Right renal cortex interstitium (tissue), 3 donors: Measurements from ENCODE around the gene RNF214. TPM values are rescaled to one million over a fixed set of nuclear protein-coding genes. Genes with fewer than 3 reads are reported as not detected.
"Not testable (repeated sequence)": the region's sequence is repeated elsewhere in the genome, so short reads cannot be mapped to it uniquely, and the experiment has no call there.

Source experiments
- DNase-seq, 3 donors: peaks; one replicate each; pipeline ENCODE4 v3.0.0-alpha.2; 2013; ENCODE audit warnings: low read depth in 3 of 3, low spot score in 2 of 3
- polyA plus RNA-seq, 3 donors: library from polyadenylated mRNA; unstranded; fragments of 120-200 nt; gene quantifications; one replicate each; pipeline ENCODE4 v1.2.1, GENCODE V29; 2013; ENCODE audit not compliant: insufficient read length in 3 of 3

The RNF214 gene
- polyA plus RNA-seq, 3 donors = 29.7 to 33.1 (median 31.7) TPM

DNA sequence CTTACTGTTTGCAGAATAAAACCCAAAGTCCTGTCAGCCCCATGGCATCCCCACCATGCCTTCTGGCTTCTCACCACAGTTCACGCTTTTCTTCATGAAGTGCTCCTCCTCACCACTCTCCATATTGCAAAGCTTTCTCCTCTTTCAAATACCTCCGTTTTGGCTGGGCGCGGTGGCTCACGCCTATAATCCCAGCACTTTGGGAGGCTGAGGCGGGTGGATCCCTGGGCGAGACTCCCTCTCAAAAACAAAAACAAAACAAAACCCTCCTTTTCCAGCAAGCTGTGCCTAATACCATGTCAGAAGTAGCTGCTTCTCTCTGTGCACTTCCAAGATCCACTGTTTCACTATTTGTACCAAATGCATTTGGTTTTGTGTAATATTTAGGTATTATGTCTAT lies 76.8 kb downstream of the RNF214 start:
- no peak for DNase-seq

GRCh38 chr11:117313091-117313490 lies 80.6 kb downstream of the RNF214 start:
- DNase-seq = no peak

DNA sequence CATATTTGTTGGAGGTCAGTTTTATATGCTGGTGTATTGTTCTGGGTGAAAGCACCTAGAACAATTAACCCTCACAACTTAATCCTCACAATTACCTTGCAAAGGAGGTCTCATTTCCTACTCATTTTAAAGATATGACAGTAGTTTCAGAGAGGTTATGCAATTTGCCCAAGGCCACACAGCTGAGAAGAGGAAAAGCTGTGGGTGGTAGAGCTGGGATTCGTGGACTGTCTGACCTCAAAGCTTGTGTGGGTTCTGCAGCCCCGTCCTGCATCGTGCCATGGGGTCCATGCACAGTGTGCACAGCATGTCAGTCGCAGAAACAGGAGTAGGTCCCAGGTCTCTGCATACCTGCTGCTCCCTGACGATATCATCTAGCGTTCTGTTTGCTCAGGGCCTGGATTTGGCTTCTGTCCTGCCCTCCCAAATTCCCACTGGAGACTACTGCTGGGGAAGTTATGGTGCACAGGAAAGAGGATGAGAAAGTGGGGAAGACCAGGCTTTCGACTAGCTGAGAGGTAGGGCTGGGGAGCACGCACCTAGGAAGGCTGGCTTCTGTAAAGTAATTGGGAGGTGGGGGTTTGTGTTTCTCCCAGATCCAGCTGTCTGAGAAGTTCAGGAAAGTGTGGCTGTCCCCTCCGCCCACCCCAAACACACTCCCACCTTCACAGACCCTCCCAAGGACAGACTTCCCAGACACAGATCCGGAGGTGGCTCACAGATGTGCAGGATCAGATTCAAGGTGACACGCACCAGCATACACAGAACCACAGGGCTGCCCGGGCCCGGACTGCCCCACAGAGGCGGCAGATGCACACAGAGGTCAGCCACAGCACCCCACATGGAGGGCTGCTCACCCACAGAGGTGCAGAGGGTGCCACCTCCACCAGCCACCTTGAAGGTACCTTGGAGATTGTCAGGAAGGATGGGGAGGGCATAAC lies 81.6 kb downstream of the RNF214 start:
- DNase-seq = no peak

DNA sequence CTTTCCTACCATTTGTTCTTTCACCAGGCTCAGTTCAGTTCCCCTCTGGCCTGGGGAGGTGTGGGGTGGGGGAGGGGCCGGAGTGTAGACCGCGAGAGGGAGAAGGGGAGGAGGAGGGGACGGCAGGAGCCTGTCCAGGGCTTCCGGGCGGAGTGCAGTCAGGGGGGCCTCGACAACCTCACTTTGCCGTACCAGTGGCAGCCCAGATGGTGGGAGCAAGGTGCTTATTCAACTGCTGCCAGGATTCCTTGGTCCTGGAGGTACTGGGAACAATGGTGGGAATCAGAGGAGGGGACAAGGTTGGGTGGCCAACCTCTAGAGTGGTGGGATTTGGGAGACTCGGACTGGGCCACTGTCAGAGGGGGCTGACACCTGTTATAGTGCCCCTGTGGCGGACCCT lies 82.4 kb downstream of the RNF214 start:
- DNase-seq = no peak

GRCh38 chr11:117315285-117316196 lies 83.1 kb downstream of the RNF214 start:
- no peak for DNase-seq

GRCh38 chr11:117316197-117316961 lies 83.9 kb downstream of the RNF214 start, which contains the start of gene BACE1:
BACE1 (minus strand) TSS chr11:117316256; CDS start chr11:117315795, 461 bp downstream.
- peak; percentile 67 to 74 (median 71) for DNase-seq

GRCh38 chr11:117318738-117319137 lies 86.3 kb downstream of the RNF214 start:
- no peak for DNase-seq

DNA sequence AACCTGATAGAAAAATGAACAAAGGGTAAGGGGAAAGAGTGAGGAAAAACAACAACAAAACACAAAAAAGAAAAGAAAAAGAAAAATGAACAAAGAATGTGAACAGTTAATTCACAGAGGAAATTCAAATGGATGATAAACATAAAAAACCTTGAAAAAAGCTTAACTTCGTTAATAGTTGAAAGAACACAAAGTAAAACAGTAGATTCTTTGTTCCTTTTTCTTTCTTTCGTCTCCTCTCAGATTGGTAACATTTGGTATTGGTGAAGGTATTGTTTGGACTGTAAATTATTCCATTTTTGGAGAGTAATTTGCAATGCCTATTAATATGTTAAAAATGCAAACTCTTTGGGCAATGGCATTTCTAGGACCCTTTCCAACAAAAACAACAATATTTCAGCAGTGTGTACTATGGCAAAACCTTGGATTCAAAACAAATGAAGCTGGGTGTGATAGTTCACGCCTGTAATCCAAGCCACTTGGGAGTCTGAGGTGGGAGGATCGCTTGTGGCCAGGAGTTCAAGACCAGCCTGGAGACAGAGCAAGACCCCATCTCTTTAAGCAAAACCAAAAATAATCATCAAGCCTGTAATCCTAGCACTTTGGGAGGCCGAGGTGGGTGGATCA lies 86.9 kb downstream of the RNF214 start:
- no peak for DNase-seq

DNA sequence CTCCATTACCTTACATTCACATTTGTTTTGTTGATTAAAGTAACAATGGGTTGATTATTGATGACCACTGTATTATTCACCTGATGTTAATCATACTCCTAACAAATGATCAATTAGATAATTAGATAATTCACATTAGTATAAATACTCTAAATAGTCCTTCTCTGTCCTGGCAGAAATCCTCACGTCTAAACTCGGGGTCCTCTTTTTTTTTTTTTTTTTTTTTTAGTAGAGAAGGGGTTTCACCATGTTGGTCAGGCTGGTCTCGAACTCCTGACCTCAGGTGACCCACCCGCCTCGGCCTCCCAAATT lies 94.7 kb downstream of the RNF214 start:
- not testable (repeated sequence) for DNase-seq

DNA sequence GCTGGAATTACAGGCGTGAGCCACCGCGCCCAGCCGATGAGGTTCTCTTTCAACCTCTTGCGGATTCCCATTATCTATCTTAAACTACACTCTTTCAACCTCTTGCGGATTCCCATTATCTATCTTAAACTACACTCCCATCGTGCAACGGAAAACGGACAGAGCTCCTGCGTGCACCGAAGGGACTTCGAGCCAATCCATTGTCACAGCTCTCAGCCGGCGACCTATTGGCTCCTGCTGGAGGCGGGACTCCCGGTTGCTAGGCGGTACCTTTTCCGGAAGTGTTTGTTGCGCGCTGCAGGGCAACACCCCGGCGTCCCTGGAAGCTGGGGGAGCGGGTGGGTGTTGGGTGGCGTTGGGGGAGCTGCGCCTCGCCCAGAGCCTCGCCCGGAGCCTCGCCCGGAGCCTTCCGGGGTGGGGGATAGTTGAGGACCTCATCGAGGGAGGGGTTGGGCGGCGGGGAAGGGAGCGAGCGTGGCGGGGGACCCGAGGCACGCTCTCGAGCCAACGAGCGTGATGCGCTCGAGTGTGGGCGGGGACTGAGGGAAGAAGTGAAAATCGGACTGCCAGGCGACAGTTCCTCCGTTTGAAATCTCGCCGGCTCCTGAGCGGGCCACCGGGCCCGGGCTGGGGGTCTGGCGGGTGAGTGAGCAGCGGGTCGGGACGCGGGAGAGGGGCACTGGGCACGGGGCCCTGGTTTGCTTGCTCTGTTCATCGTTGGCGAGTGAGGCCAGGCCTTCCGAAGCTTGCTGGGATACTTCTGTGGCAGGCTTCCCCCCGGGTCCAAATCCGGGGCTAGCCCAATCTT lies 95.3 kb downstream of the RNF214 start, which contains the start of gene CEP164:
Gene CEP164, plus strand, starts transcription at position 288 of the 808 bp plus-strand sequence. CDS start 10,733 bp downstream, outside the sequence.
- peak; percentile 86 to 93 (median 89) for DNase-seq

DNA sequence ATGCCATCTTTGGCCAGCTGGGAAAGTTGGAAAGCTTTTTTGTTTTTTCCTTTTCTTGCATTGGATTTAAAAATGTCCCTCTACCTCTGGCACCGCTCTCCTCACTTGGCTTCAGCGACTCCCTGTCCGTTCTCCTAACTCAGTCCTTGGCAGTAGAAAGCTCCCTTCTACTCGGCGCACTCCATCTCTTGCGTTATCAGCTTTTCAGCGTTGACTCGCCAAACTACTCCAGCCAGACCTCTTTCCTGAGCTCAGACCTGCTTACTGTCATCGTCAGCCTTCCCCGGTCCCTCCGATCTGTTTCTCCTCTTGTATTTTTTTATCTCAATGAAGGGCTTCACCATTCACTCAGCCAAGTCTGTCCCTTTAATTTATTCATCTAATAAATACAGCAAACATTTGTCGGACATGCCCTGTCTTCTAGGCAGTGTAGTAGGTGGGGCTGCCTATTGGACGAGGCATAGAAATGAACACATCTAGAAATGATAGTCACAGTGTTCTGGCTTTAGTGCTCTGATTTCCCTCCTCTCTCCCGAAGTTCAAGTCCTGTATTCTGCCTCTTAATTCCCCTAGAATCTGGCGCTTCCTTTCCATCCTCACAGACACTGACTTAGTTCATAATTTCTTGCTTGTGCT lies 96.0 kb downstream of the RNF214 start:
- no peak for DNase-seq

GRCh38 chr11:117332843-117333242 lies 100.4 kb downstream of the RNF214 start:
- DNase-seq = no peak

GRCh38 chr11:117333917-117334316 lies 101.4 kb downstream of the RNF214 start:
- no peak for DNase-seq

GRCh38 chr11:117334896-117335295 lies 102.4 kb downstream of the RNF214 start:
- no peak for DNase-seq

- no peak for DNase-seq
Observed at GRCh38 chr11:117335399-117335798, 102.9 kb downstream of the RNF214 start.
